ENCODE measurements around the gene GDPD3.
A peak's percentile ranks its signal among the peaks of the same experiment; 100 is the strongest.
"Not testable (repeated sequence)": the region's sequence is repeated elsewhere in the genome, so short reads cannot be mapped to it uniquely, and the experiment has no call there.

GDPD3 gene

DNA sequence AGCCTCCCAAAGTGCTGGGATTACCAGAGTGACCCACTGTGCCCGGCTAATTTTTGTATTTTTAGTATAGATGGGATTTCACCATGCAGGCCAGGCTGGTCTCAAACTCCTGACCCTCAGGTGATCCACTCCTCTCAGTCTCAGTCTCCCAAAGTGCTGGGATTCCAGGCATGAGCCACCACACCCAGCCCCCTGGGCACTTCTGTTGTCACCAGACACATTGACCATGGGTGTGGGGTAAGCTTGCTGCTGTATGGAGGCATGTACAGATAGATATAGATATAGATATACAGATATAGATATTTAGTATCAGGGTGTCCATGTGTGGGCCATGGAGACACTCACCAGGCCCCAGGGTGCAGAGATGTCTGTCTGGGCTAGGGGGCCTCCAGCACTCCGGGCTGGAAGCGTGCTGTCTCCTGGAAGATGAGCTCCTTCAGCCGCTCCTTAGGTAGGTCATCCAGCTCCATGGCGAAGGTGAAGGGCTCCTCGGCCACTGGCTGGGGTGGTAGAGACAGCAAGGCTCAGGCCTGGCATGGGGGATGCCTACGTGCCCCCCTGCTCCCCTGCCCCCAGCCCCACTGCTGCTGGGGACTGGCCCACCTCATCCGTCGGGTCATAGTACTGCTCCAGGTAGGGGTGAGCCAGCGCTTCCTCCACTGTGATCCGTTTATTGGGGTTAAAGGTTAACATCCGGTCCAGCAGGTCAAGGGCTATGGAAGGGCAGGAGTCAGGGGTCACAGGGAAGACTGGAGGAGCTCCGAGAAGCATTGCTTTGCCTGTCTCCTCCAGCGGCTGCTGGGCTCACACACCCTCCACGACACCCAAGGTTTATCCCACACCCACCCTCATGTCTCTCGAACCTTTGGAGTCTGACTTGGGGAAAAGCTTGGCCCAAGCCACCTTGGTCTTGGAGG lies 3.2 kb upstream of the GDPD3 start:
- TF ChIP-seq, protein P1, sequence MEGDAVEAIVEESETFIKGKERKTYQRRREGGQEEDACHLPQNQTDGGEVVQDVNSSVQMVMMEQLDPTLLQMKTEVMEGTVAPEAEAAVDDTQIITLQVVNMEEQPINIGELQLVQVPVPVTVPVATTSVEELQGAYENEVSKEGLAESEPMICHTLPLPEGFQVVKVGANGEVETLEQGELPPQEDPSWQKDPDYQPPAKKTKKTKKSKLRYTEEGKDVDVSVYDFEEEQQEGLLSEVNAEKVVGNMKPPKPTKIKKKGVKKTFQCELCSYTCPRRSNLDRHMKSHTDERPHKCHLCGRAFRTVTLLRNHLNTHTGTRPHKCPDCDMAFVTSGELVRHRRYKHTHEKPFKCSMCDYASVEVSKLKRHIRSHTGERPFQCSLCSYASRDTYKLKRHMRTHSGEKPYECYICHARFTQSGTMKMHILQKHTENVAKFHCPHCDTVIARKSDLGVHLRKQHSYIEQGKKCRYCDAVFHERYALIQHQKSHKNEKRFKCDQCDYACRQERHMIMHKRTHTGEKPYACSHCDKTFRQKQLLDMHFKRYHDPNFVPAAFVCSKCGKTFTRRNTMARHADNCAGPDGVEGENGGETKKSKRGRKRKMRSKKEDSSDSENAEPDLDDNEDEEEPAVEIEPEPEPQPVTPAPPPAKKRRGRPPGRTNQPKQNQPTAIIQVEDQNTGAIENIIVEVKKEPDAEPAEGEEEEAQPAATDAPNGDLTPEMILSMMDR (IDR thresholded peaks at IDR 0.05; ENCODE audit: low read depth, low read length), result no peak
- DNase-seq (ENCODE audit: extremely low read depth, low read depth), result no peak

DNA sequence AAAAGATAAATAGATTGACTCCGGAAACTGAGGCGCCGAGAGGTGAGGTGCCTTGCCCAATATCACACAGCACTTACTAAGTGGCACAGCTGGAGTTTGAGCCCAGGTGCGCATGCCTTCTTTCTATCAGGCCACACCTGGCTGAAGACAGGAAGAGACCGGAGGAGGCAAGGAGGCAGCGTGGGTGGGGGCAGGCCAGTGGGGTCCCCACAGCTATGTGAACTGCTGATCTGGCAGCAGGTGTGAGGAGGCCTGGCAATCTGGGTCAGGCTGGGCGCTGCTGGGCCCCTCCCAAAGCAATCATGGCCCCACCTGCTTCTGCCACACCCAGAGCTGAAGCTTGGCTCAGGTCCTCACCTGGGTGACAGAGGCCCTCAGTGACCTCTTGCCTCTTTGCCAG lies 1.9 kb upstream of the GDPD3 start:
- TF ChIP-seq, protein P1 (IDR thresholded peaks at IDR 0.05; ENCODE audit: low read depth, low read length), result no peak
- no peak for DNase-seq (ENCODE audit: extremely low read depth, low read depth)

DNA sequence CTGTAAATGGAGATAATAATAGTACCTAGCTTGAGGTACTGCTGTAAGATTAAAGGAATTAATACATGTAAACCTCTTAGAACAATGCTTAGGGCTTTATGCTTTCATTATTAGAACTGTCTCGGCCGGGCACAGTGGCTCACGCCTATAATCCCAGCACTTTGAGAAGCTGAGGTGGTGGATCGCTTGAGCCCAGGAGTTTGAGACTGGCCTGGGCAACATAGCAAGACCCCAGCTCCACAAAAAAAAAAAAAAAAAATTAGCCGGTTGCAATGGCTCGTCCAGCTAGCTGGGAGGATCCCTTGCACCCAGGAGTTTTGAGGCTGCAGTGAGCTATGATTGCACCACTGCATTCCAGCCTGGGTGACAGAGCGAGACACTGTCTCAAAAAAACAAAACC lies 1.5 kb upstream of the GDPD3 start:
- DNase-seq (ENCODE audit: extremely low read depth, low read depth), result not testable (repeated sequence)

DNA sequence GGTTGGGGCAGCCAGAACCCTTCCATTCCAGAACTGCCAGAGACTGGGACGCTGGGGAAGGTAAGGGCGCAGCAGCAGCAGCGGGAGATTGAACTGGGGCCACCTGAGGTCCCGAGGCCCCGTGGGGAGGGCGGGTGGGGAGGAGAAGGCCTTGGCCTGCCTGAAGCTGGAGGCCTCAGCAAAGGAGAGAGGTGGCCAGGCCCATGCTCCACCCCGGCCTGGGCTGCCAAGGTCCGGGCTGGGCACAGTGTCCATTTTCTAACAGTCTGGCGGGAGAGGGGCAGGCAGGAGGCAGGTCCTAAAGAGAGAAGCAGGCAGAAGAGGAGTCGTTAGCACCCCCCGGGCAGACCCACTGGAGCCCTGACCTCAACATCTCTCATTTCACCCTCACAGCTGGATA lies 1.1 kb upstream of the GDPD3 start:
- TF ChIP-seq, protein P1 (IDR thresholded peaks at IDR 0.05; ENCODE audit: low read depth, low read length), result no peak
- DNase-seq (ENCODE audit: extremely low read depth, low read depth), result no peak

DNA sequence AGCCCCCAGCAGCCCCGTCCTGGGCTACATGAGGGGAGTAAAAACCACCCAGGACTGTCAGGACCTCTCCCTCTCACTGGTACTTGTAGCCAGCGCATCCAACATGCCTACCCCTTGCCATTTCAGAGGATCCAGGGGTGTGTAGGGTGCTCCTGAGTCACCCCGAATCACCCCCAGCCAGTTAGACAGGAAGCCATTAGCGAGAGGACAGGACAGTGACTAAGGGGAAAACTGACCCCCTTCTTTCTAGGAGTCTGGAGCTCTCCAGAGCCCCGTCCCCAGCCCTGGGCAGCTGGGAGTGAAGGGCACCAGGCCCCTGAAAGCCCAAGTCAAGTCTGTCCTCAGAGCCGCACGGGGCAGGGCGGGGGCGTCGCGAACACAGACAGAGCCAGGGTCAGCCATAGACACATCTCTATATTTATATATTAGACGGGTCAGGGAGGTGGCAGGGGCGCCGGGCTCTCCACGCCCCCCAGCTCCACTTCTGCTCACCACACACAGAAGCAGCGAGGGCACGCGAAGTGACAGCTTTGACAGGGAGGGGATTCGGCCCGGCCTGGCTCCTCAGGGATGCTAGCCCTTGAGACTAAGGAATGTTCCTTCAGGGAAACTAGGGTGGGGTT lies 485 bp upstream of the GDPD3 start:
- TF ChIP-seq, protein P1 (IDR thresholded peaks at IDR 0.05; ENCODE audit: low read depth, low read length), result no peak
- DNase-seq (ENCODE audit: extremely low read depth, low read depth), result no peak

DNA sequence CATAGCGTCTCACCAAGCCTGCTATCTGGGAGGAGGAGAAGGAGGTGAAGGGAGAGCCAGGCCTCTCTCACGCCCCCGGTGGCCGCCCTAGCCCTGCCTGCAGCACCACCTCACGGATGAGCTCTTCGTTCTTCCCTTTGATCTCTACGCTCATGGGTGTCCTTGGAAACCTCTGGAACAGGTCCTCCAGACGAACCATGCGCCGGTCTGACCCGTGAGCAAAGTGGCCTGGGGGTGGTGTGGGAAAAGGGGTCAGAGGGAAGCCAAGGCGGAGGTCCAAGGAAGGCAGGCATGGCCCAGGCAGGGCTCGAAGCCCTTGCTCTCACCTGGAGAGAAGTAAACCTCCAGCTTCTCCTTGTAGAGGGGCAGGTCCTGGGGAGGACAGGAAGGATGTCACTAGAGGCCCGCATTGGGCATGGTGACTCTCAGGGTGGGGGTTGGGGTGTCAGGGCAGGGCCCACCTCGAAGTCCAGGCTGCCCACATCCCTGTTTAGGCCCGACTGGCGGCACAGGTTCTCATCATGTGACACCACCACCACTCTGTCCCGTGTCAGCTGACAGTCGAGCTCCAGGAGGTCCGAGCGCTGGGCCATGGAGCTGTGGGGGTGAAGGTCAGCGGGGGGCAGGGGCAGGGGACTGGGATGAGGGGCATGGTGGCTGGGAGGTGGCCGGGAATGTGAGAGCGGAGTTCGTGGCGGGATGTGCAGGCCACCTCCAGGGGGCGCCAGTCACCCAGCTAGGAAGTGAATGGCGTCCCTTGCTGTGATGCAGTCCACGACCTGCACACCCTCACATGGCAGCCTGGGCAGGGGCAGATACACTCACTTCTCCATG lies 923 bp downstream of the GDPD3 start:
- TF ChIP-seq, protein P1 (IDR thresholded peaks at IDR 0.05; ENCODE audit: low read depth, low read length), result peak; percentile 61
- DNase-seq (ENCODE audit: extremely low read depth, low read depth), result no peak

DNA sequence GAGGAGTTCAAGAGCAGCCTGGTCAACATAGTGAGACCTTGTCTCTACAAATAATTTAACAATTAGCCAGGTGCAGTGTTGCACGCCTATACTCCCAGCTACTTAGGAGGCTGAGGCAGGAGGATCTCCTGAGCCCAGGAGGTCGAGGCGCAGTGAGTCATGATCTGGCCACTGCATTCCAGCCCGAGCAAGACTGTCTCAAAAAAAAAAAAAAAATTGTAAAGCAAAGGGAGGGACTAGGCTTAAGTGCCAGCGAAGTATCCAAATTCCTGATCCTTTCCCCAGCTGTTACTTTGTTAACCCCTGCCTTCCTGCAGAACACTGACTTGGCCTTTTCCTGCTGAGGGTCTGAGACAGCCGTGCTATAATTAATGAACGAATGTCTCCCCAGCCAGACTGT lies 2.7 kb downstream of the GDPD3 start:
- TF ChIP-seq, protein P1 (IDR thresholded peaks at IDR 0.05; ENCODE audit: low read depth, low read length), result no peak
- no peak for DNase-seq (ENCODE audit: extremely low read depth, low read depth)

Measured in AG09319 (cell line).